ENCODE measurements around the gene MRPS23.

The MRPS23 gene

GRCh38 chr17:57872536-57872935 is 22.7 kb upstream of the MRPS23 start:
- no peak overlapping the region for H3K56ac ChIP-seq (ENCODE audit: low read length)
- H3K23ac ChIP-seq (ENCODE audit: low read length) = no peak overlapping the region
- no peak overlapping the region for H3K4me2 ChIP-seq (ENCODE audit: low read length)
- H2AK5ac ChIP-seq (ENCODE audit: low read length) = no peak overlapping the region
- H4K8ac ChIP-seq (ENCODE audit: low read depth, low read length) = no peak overlapping the region
- no peak overlapping the region for H2BK5ac ChIP-seq (ENCODE audit: low read length)
- H3K4me3 ChIP-seq (ENCODE audit: low read length) = no peak overlapping the region
- H3K36me3 ChIP-seq (ENCODE audit: control insufficient read depth, insufficient read depth, low read length) = no peaks in the 10 kb centered on the region
- DNase-seq = no peak
- no peak overlapping the region for H4K5ac ChIP-seq (ENCODE audit: low read length)
- no CpG with 5 or more reads among the region's 14 CpGs for WGBS (ENCODE audit: extremely low coverage, insufficient coverage, low lambda C conversion rate)
- H3K79me2 ChIP-seq (ENCODE audit: control insufficient read depth, insufficient read depth, low read length) = no peaks in the 10 kb centered on the region
- no peak overlapping the region for H2BK15ac ChIP-seq (replicated peaks; ENCODE audit: low read depth)
- no peak overlapping the region for H3K27ac ChIP-seq (ENCODE audit: low read depth, low read length)
- no peaks in the 10 kb centered on the region for H3K27me3 ChIP-seq (ENCODE audit: insufficient read depth, low read length, poor library complexity)
- no peak overlapping the region for H3K9ac ChIP-seq (ENCODE audit: low read length)
- no peak overlapping the region for H3K4ac ChIP-seq (ENCODE audit: low read depth, low read length)
- peaks cover 2% of the 10 kb centered on the region for H3K79me1 ChIP-seq (ENCODE audit: low read length)
- H2BK120ac ChIP-seq (ENCODE audit: low read depth, low read length) = no peak overlapping the region
- H3K18ac ChIP-seq (ENCODE audit: low read length) = no peak overlapping the region
- peaks cover 31% of the 10 kb centered on the region for H3K4me1 ChIP-seq (ENCODE audit: control insufficient read depth, low read depth, low read length)

GRCh38 chr17:57871863-57872262 is 22.0 kb upstream of the MRPS23 start:
- Histone ChIP-seq H3K27ac (ENCODE audit: low read depth, low read length) (no peak overlapping the region), H3K79me2 (ENCODE audit: control insufficient read depth, insufficient read depth, low read length) (no peaks in the 10 kb centered on the region), H3K4me1 (ENCODE audit: control insufficient read depth, low read depth, low read length) (peaks cover 31% of the 10 kb centered on the region), H2AK5ac (ENCODE audit: low read length) (no peak overlapping the region), H4K8ac (ENCODE audit: low read depth, low read length) (no peak overlapping the region), H3K27me3 (ENCODE audit: insufficient read depth, low read length, poor library complexity) (no peaks in the 10 kb centered on the region), H4K5ac (ENCODE audit: low read length) (no peak overlapping the region), H3K36me3 (ENCODE audit: control insufficient read depth, insufficient read depth, low read length) (no peaks in the 10 kb centered on the region), H3K18ac (ENCODE audit: low read length) (no peak overlapping the region), H2BK5ac (ENCODE audit: low read length) (no peak overlapping the region), H3K79me1 (ENCODE audit: low read length) (peaks cover 2% of the 10 kb centered on the region), H3K4me2 (ENCODE audit: low read length) (no peak overlapping the region), H3K56ac (ENCODE audit: low read length) (no peak overlapping the region), H3K4me3 (ENCODE audit: low read length) (no peak overlapping the region), H3K4ac (ENCODE audit: low read depth, low read length) (no peak overlapping the region), H2BK120ac (ENCODE audit: low read depth, low read length) (no peak overlapping the region), H3K9ac (ENCODE audit: low read length) (no peak overlapping the region), H2BK15ac (replicated peaks; ENCODE audit: low read depth) (no peak overlapping the region), H3K23ac (ENCODE audit: low read length) (no peak overlapping the region)
- no peak for DNase-seq
- WGBS (ENCODE audit: extremely low coverage, insufficient coverage, low lambda C conversion rate) = no CpG with 5 or more reads among the region's 8 CpGs

GRCh38 chr17:57871155-57871554 is 21.3 kb upstream of the MRPS23 start:
- no CpG with 5 or more reads among the region's 7 CpGs for WGBS (ENCODE audit: extremely low coverage, insufficient coverage, low lambda C conversion rate)
- no peak overlapping the region for H4K8ac ChIP-seq (ENCODE audit: low read depth, low read length)
- H3K79me2 ChIP-seq (ENCODE audit: control insufficient read depth, insufficient read depth, low read length) = no peaks in the 10 kb centered on the region
- H3K79me1 ChIP-seq (ENCODE audit: low read length) = peaks cover 2% of the 10 kb centered on the region
- no peak overlapping the region for H2BK15ac ChIP-seq (replicated peaks; ENCODE audit: low read depth)
- no peak overlapping the region for H3K27ac ChIP-seq (ENCODE audit: low read depth, low read length)
- H3K56ac ChIP-seq (ENCODE audit: low read length) = no peak overlapping the region
- H4K5ac ChIP-seq (ENCODE audit: low read length) = no peak overlapping the region
- no peak for DNase-seq
- H3K4me2 ChIP-seq (ENCODE audit: low read length) = no peak overlapping the region
- no peak overlapping the region for H3K18ac ChIP-seq (ENCODE audit: low read length)
- peaks cover 27% of the 10 kb centered on the region for H3K4me1 ChIP-seq (ENCODE audit: control insufficient read depth, low read depth, low read length)
- H2BK120ac ChIP-seq (ENCODE audit: low read depth, low read length) = no peak overlapping the region
- no peak overlapping the region for H3K4ac ChIP-seq (ENCODE audit: low read depth, low read length)
- no peak overlapping the region for H2AK5ac ChIP-seq (ENCODE audit: low read length)
- H3K23ac ChIP-seq (ENCODE audit: low read length) = no peak overlapping the region
- H3K36me3 ChIP-seq (ENCODE audit: control insufficient read depth, insufficient read depth, low read length) = no peaks in the 10 kb centered on the region
- H3K4me3 ChIP-seq (ENCODE audit: low read length) = no peak overlapping the region
- H3K27me3 ChIP-seq (ENCODE audit: insufficient read depth, low read length, poor library complexity) = no peaks in the 10 kb centered on the region
- no peak overlapping the region for H3K9ac ChIP-seq (ENCODE audit: low read length)
- H2BK5ac ChIP-seq (ENCODE audit: low read length) = no peak overlapping the region

DNA sequence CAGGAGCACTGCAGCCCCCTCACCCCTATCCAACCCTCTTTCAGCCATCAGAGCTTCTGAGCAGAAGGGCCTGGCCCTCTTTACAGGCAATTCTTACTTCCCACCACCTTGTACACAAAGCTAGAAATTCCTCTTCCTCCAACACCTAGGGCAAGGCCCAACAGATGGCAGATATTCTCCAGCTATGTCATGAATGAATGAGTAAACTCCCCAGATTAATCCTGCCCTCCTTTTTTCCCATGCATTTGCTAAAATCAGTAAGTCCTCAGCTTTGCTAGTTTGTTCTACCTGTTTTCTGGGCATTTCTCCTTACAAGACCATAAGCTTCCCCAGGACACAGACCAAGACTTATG is 20.4 kb upstream of the MRPS23 start:
- Histone ChIP-seq H4K5ac (ENCODE audit: low read length) (no peak overlapping the region), H3K23ac (ENCODE audit: low read length) (no peak overlapping the region), H2AK5ac (ENCODE audit: low read length) (no peak overlapping the region), H3K4ac (ENCODE audit: low read depth, low read length) (no peak overlapping the region), H3K79me1 (ENCODE audit: low read length) (peaks cover 2% of the 10 kb centered on the region), H3K36me3 (ENCODE audit: control insufficient read depth, insufficient read depth, low read length) (no peaks in the 10 kb centered on the region), H3K4me2 (ENCODE audit: low read length) (no peak overlapping the region), H3K56ac (ENCODE audit: low read length) (no peak overlapping the region), H3K27ac (ENCODE audit: low read depth, low read length) (no peak overlapping the region), H3K27me3 (ENCODE audit: insufficient read depth, low read length, poor library complexity) (no peaks in the 10 kb centered on the region), H3K18ac (ENCODE audit: low read length) (no peak overlapping the region), H3K79me2 (ENCODE audit: control insufficient read depth, insufficient read depth, low read length) (no peaks in the 10 kb centered on the region), H2BK5ac (ENCODE audit: low read length) (no peak overlapping the region), H2BK120ac (ENCODE audit: low read depth, low read length) (no peak overlapping the region), H3K4me3 (ENCODE audit: low read length) (no peak overlapping the region), H3K4me1 (ENCODE audit: control insufficient read depth, low read depth, low read length) (peaks cover 18% of the 10 kb centered on the region), H3K9ac (ENCODE audit: low read length) (no peak overlapping the region), H2BK15ac (replicated peaks; ENCODE audit: low read depth) (no peak overlapping the region), H4K8ac (ENCODE audit: low read depth, low read length) (no peak overlapping the region)
- no peak for DNase-seq

- DNase-seq = no peak
Measured at GRCh38 chr17:57869617-57870282, 19.9 kb upstream of the MRPS23 start.

More at GRCh38 chr17:57869617-57870282, 19.9 kb upstream of the MRPS23 start:
- H3K4me3 ChIP-seq (ENCODE audit: low read length) = no peak overlapping the region
- no peak overlapping the region for H3K27ac ChIP-seq (ENCODE audit: low read depth, low read length)
- H3K4me1 ChIP-seq (ENCODE audit: control insufficient read depth, low read depth, low read length) = peaks cover 13% of the 10 kb centered on the region
- H2AK5ac ChIP-seq (ENCODE audit: low read length) = no peak overlapping the region
- H3K79me1 ChIP-seq (ENCODE audit: low read length) = peaks cover 2% of the 10 kb centered on the region
- H3K79me2 ChIP-seq (ENCODE audit: control insufficient read depth, insufficient read depth, low read length) = no peaks in the 10 kb centered on the region
- H3K18ac ChIP-seq (ENCODE audit: low read length) = no peak overlapping the region
- H3K23ac ChIP-seq (ENCODE audit: low read length) = peak overlapping the region; percentile 3
- no peak overlapping the region for H3K56ac ChIP-seq (ENCODE audit: low read length)
- no peak overlapping the region for H2BK5ac ChIP-seq (ENCODE audit: low read length)
- H3K4me2 ChIP-seq (ENCODE audit: low read length) = no peak overlapping the region
- no peak overlapping the region for H3K9ac ChIP-seq (ENCODE audit: low read length)
- H3K4ac ChIP-seq (ENCODE audit: low read depth, low read length) = no peak overlapping the region
- no peaks in the 10 kb centered on the region for H3K36me3 ChIP-seq (ENCODE audit: control insufficient read depth, insufficient read depth, low read length)
- H3K27me3 ChIP-seq (ENCODE audit: insufficient read depth, low read length, poor library complexity) = no peaks in the 10 kb centered on the region
- H2BK15ac ChIP-seq (replicated peaks; ENCODE audit: low read depth) = no peak overlapping the region
- WGBS (ENCODE audit: extremely low coverage, insufficient coverage, low lambda C conversion rate) = no CpG with 5 or more reads among the region's 9 CpGs
- H4K5ac ChIP-seq (ENCODE audit: low read length) = no peak overlapping the region
- H2BK120ac ChIP-seq (ENCODE audit: low read depth, low read length) = no peak overlapping the region
- H4K8ac ChIP-seq (ENCODE audit: low read depth, low read length) = no peak overlapping the region

Data from mesendoderm (in vitro differentiated cells).